ENCODE results near the gene RAB23. TPM values are rescaled to one million over a fixed set of nuclear protein-coding genes. Genes with fewer than 3 reads are reported as not detected.

RAB23 gene
- total RNA-seq, 4 donors from 2014 or later = 21.7 to 28.5 (median 25.1) TPM

DNA sequence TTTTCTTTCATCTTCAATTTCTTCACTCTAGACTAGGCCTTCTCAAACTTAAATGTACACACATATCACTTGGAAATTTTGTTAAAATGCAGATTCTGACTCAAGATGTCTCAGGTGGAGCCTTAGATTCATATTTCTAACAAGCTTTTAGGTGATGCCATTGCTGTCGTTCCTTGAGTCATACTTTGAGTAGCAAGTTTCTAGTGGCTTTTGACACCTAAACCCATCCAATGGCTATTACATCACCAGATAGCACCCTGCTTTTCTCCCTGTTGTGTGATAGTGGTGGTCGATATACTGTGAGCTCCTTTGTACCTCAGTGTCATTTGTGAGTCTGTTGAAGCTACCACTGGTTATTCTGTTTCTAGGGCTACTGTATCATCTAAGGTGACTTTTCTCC, 84.8 kb downstream of the RAB23 start:
- no peak overlapping the region for H3K4me3 ChIP-seq
- 92 to 95% methylated on average over 2 of the region's 2 CpGs for WGBS, 2 donors (ENCODE audit: low coverage in 1 of 2)
- no peaks in the 10 kb centered on the region for H3K27me3 ChIP-seq
- peaks cover 0 to 29% (median 13%) of the 10 kb centered on the region in 4 donors for H3K36me3 ChIP-seq
- no peak for TF ChIP-seq POLR2AphosphoS5 (IDR thresholded peaks at IDR 0.05)
- no peak for TF ChIP-seq POLR2A (IDR thresholded peaks at IDR 0.05)
- no peak for TF ChIP-seq EP300 (IDR thresholded peaks at IDR 0.05; ENCODE audit: low read depth)
- TF ChIP-seq, protein P1, sequence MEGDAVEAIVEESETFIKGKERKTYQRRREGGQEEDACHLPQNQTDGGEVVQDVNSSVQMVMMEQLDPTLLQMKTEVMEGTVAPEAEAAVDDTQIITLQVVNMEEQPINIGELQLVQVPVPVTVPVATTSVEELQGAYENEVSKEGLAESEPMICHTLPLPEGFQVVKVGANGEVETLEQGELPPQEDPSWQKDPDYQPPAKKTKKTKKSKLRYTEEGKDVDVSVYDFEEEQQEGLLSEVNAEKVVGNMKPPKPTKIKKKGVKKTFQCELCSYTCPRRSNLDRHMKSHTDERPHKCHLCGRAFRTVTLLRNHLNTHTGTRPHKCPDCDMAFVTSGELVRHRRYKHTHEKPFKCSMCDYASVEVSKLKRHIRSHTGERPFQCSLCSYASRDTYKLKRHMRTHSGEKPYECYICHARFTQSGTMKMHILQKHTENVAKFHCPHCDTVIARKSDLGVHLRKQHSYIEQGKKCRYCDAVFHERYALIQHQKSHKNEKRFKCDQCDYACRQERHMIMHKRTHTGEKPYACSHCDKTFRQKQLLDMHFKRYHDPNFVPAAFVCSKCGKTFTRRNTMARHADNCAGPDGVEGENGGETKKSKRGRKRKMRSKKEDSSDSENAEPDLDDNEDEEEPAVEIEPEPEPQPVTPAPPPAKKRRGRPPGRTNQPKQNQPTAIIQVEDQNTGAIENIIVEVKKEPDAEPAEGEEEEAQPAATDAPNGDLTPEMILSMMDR (IDR thresholded peaks at IDR 0.05) = no peak
- no peaks in the 10 kb centered on the region for H3K9me3 ChIP-seq
- intact Hi-C loops (cut with DNase I; ENCODE audit: low total_unique reads) = no loop called here
- in situ Hi-C loops (cut with MboI; ENCODE audit: low pct_ligation_motif_present in 1 of 4, low pct_unique_long_range_greater_than_20kb in 1 of 4, low sequenced_read_pairs in 3 of 4) = no loop called here
- no peak overlapping the region for H3K27ac ChIP-seq
- DNase-seq = no peak
- no peaks in the 10 kb centered on the region for H3K4me1 ChIP-seq

Other genes starting within 250 kb of the RAB23 start
- 1 to 10 TPM in 3 of 4 donors, under 1 TPM in 1; 0.75 to 9.8 (median 3.6) TPM for gene KIAA1586, start 175.6 kb downstream of the RAB23 start, total RNA-seq
- 10 to 100 TPM; 43.7 to 67.5 (median 52.4) TPM for gene ZNF451, start 132.1 kb downstream of the RAB23 start, total RNA-seq
- 10 to 100 TPM in 3 of 4 donors, 1 to 10 TPM in 1; 7.1 to 49.0 (median 10.7) TPM for gene BAG2, start 50.0 kb downstream of the RAB23 start, total RNA-seq
- 10 to 100 TPM in 3 of 4 donors, 1 to 10 TPM in 1; 9.6 to 47.4 (median 20.4) TPM for gene PRIM2, start 95.3 kb upstream of the RAB23 start, total RNA-seq